GM12865 (cell line): ENCODE measurements around the gene PEX14.

ENCODE experiments used
- DNase-seq: peaks from one replicate; pipeline ENCODE4 v3.0.0; 2010; ENCODE audit warnings: low read depth
- H3K4me3 ChIP-seq: 2 replicates; pipeline ENCODE4 v1.5.1; 2011; ENCODE audit warnings: mild to moderate bottlenecking, low read depth, low read length, control low read depth
- TF ChIP-seq, protein P1 (sequence below): IDR thresholded peaks from 2 replicates; pipeline ENCODE4 v1.5.1; 2011; ENCODE audit warnings: low read length, control low read depth, low read depth, inconsistent platforms; ENCODE audit not compliant: insufficient read depth; ENCODE audit errors: missing control alignments

Gene PEX14

DNA sequence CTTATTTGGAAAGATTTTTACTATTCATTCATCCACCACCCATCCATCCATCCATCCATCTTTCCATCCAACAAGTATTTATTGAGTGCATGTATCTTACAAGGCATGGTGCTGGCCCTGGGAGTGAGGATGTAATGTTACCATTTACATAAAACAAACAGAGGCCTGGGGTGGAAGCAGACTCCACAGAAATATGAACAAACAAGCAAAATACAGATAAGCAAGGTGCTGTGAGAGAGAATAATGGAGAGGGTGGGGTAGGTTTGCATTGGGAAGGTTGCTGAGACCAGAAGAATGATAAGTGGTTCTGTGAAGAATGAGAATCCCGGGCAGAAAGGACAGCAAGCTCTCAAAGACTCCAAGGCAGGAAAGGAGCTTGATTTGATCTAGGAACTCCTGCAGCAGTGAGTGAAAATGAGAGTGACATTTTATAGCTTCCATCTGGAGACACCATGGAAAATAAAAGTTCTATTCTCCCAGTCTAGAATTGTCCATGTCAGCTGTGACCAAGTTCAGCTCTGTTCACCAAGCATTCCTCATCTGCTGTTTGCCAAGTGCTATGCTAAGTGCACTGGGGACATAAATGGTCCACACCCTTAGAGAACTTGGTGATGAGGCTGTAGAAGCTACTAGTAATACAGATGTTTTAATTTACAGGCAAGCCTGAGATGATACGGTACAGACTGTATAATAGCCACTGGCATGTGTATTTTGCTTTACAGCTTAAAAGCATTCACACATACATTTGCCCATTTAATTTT, 75.3 kb downstream of the PEX14 start:
- no peak overlapping the region for H3K4me3 ChIP-seq
- DNase-seq, result no peak
- TF ChIP-seq, protein P1, sequence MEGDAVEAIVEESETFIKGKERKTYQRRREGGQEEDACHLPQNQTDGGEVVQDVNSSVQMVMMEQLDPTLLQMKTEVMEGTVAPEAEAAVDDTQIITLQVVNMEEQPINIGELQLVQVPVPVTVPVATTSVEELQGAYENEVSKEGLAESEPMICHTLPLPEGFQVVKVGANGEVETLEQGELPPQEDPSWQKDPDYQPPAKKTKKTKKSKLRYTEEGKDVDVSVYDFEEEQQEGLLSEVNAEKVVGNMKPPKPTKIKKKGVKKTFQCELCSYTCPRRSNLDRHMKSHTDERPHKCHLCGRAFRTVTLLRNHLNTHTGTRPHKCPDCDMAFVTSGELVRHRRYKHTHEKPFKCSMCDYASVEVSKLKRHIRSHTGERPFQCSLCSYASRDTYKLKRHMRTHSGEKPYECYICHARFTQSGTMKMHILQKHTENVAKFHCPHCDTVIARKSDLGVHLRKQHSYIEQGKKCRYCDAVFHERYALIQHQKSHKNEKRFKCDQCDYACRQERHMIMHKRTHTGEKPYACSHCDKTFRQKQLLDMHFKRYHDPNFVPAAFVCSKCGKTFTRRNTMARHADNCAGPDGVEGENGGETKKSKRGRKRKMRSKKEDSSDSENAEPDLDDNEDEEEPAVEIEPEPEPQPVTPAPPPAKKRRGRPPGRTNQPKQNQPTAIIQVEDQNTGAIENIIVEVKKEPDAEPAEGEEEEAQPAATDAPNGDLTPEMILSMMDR, result no peak

DNA sequence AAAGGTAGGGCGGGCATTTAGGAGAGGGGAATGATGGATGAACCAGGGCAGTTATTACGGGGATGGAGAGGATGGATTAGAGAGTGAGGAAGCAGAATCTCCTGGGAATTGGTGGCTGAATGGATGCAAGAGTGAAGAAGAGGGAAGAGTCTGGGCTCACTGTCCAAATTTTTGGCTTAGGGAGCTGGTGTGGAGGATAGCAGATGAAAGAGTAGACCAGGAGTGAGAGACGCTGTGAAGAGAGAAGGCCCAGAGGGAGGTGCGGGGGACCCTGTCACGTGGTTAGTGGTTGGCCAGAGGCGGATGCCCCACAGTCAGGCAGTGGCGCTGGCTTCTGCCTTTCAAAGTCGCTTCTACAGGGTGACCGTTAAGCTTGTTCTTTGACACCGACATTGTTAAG, 78.4 kb downstream of the PEX14 start:
- no peak for DNase-seq
- no peak overlapping the region for H3K4me3 ChIP-seq
- TF ChIP-seq, protein P1, result no peak

DNA sequence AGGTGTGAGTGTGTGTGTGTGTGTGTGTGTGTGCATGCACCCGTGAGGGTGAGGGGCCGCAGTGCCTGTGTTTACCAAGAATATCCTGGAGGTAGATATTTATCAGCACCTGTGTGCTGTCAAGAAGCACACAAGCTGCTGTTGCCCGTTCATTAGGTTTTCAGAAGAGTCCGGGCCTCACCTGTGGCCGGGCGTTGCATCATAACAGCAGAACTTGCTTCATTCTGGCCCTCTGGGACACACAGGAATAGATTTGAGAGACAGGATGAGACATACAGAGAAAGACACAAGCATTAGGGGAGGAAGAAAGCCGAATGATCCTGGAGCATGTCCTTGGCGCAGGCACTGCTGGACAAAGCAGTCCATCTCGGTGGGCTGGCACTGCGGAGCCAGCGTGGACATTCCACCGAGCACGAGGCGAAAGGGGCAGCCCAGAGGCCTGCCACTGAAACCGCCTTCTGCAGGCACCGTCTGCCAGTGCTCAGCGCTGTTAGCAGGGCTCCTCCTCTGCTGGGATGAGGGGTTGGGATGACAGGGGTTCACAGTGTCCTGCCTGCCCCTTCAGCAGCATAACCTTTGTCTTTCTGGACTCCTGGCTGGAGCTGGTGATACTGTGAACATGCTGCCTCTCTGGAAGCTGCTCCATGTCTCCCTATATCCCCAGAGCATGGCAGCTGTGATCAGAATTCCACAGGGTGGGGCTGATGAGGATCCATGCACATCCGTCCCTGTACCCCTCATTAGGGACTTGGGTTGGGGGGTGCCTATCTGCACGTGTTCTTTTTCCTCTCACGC, 81.1 kb downstream of the PEX14 start:
- DNase-seq, result peak; percentile 59
- TF ChIP-seq, protein P1, result no peak
- H3K4me3 ChIP-seq, result no peak overlapping the region

DNA sequence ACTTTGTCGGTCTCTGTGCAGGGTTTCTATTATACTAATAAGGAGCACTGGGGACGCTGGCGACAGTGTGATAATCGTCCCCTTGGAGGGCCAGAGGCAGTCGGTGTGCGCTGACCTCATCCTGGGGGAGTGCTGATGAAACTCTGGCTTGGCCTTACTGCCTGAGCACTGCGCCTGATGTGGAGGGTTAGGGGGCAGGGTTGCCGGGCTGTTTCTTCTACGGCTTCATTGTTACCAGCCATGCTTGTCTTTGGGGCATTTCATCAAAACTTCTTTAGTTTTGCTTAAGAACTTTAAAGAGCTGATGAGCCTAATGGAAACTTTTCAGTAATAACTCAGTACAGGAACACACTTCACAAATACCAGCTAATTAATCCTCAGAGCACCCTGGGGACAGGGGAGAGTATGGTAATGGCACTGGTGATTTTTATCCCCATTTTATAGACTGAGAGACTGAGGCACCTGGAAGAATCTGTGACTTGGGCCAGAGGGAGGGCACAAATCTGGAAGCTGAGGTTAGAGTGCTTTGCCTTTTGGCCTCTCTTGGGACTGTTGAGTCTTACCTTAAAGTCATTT, 81.8 kb downstream of the PEX14 start:
- no peak overlapping the region for H3K4me3 ChIP-seq
- TF ChIP-seq, protein P1, result no peak
- no peak for DNase-seq

DNA sequence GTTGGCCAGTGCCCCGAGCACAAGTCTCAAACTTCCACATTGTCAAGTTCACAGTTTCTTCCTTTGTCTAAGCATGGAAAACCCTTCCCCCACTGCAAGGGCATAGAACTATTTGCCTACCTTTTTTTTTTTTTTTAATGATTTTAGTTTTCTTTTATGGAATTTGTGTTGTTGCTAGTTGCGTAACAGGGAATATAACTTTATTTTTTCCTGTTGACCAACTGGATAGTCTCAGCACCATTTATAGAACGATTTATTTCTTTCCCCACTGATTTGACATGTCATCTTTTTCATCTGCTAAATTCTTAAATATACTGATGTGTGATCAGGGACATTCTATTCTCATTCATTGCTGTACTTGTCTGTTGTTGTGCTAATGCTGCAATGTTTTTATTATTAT, 83.0 kb downstream of the PEX14 start:
- no peak for DNase-seq
- TF ChIP-seq, protein P1, result no peak
- no peak overlapping the region for H3K4me3 ChIP-seq

DNA sequence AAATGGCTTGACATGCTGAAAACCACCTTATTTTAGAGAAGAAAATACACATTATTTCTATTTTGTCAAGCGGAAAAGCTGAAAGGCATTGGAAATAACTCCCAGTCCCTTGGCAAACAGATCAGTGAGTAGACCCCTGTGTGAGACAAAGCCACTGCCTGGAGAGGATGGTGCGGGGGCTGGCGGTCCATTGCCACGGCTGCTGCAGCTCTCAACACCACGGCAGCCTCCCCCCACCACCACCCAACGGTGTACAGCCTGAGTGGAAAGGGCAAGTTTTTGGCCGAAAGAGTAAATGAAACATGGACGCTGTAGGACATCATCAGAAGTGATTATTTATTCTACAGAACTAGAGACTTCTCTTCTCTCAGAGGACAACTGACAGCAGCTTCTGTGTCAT, 84.6 kb downstream of the PEX14 start:
- DNase-seq, result no peak
- TF ChIP-seq, protein P1, result no peak
- no peak overlapping the region for H3K4me3 ChIP-seq
